ENCODE measurements around the gene BID. TPM values are rescaled to one million over a fixed set of nuclear protein-coding genes. Genes with fewer than 3 reads are reported as not detected.

Gene BID
- total and polyA plus RNA-seq, 2 of the 8 experiments (the other 6 are each of a cell fraction or from before 2014, with no cell fraction given): 39.3 to 114 TPM

GRCh38 chr22:17692841-17693240 is 81.4 kb downstream of the BID start:
- no peaks in the 10 kb centered on the region for H3K23me2 ChIP-seq (ENCODE audit: low read depth, low read length)
- no peak overlapping the region for H2BK15ac ChIP-seq (ENCODE audit: low read length)
- no peak overlapping the region for H3K4me3 ChIP-seq (ENCODE audit: extremely low read depth in 1 of 4, insufficient read depth in 2 of 4, low read depth in 3 of 4, low read length in 4 of 4)
- no peak overlapping the region for H3K9ac ChIP-seq (replicated peaks in 1 of 4; ENCODE audit: extremely low read depth in 1 of 4, low read depth in 3 of 4, low read length in 3 of 4)
- no peak overlapping the region for H2BK20ac ChIP-seq (ENCODE audit: low read length)
- H4K91ac ChIP-seq (replicated peaks; ENCODE audit: insufficient read length, low read length): no peak overlapping the region
- ChIA-PET POLR2A (ENCODE audit: partially characterized antibody) (no interaction called here), CTCF (ENCODE audit: partially characterized antibody) (no interaction called here)
- FAIRE-seq: no peak
- no peak overlapping the region for H2AK5ac ChIP-seq (ENCODE audit: low read depth, low read length)
- no peak overlapping the region for H4K8ac ChIP-seq (ENCODE audit: extremely low read depth, insufficient read depth, low read length)
- H3K14ac ChIP-seq (ENCODE audit: insufficient read length): no peak overlapping the region
- no peak overlapping the region for H2BK120ac ChIP-seq (replicated peaks; ENCODE audit: low read depth, low read length)
- no peak overlapping the region for H2BK12ac ChIP-seq (ENCODE audit: low read depth, low read length)
- no peak overlapping the region for H2BK5ac ChIP-seq (ENCODE audit: low read depth, low read length)
- H3K4me1 ChIP-seq (replicated peaks in 1 of 4; ENCODE audit: control insufficient read depth in 3 of 4, insufficient read depth in 4 of 4, low read length in 3 of 4): no peaks in the 10 kb centered on the region
- no peaks in the 10 kb centered on the region for H3K27me3 ChIP-seq (replicated peaks in 1 of 4; ENCODE audit: control insufficient read depth in 3 of 4, extremely low read depth in 1 of 4, insufficient read depth in 3 of 4, low read length in 3 of 4)
- H3K36me3 ChIP-seq (ENCODE audit: control insufficient read depth in 2 of 4, insufficient read depth in 4 of 4, low read length in 3 of 4): 0 out of 8 replicates have a peak, but pooled peaks cover 0 to 6% (median 0%) of the 10 kb centered on the region in 4 experiments
- no peak overlapping the region for H3K4me2 ChIP-seq (ENCODE audit: insufficient read depth in 1 of 2, low read depth in 2 of 2, low read length in 2 of 2)
- peaks cover 1 to 2% of the 10 kb centered on the region in 2 experiments for H4K20me1 ChIP-seq (replicated peaks in 1 of 2; ENCODE audit: control insufficient read depth in 1 of 2, insufficient read depth in 2 of 2, low read length in 2 of 2)
- DNase-seq (ENCODE audit: low read depth in 1 of 2, low spot score in 2 of 2): no peak
- WGBS, 2 experiments (ENCODE audit: extremely low coverage in 1 of 2, insufficient coverage in 1 of 2, insufficient read length in 1 of 2, insufficient replicate concordance in 2 of 2, low coverage in 1 of 2, low lambda C conversion rate in 2 of 2, missing lambda C conversion rate in 1 of 2): 89% methylated on average over 4 of the region's 4 CpGs; no CpG with 5 or more reads in 1 of the 2 experiments
- no peak overlapping the region for H3K18ac ChIP-seq (ENCODE audit: extremely low read depth, low read length)
- no peak overlapping the region for H4K5ac ChIP-seq (ENCODE audit: insufficient read length, low read depth, low read length)
- TF ChIP-seq BRCA1 (IDR thresholded peaks at IDR 0.05; ENCODE audit: low read depth, low read length) (no peak), JUN (IDR thresholded peaks at IDR 0.05; ENCODE audit: low read depth, low read length) (no peak), EGR1 (IDR thresholded peaks at IDR 0.05; ENCODE audit: borderline replicate concordance, low read depth, low read length) (no peak), CBX8 (IDR thresholded peaks at IDR 0.05; ENCODE audit: borderline replicate concordance, low read depth, low read length) (no peak), KDM4A (IDR thresholded peaks at IDR 0.05; ENCODE audit: low read depth, low read length, severe bottlenecking) (no peak), CEBPB (IDR thresholded peaks at IDR 0.05; ENCODE audit: low read depth, low read length) (no peak), MAFK (IDR thresholded peaks at IDR 0.05; ENCODE audit: low read depth, low read length) (no peak)
- no peak overlapping the region for H3K4ac ChIP-seq (replicated peaks; ENCODE audit: insufficient read length, low read depth, low read length)
- H3K79me2 ChIP-seq (ENCODE audit: control insufficient read depth in 1 of 2, insufficient read depth in 2 of 2, low read length in 2 of 2): no peaks in the 10 kb centered on the region
- H3K79me1 ChIP-seq (ENCODE audit: low read depth, low read length): no peaks in the 10 kb centered on the region
- no peak overlapping the region for H2AFZ ChIP-seq (ENCODE audit: low read length)
- no peak overlapping the region for H3K27ac ChIP-seq (ENCODE audit: low read depth, low read length)
- no peak overlapping the region for H3K23ac ChIP-seq (ENCODE audit: insufficient read length)
- H3K56ac ChIP-seq (replicated peaks; ENCODE audit: insufficient read length, low read depth, low read length): no peak overlapping the region
- H3K9me3 ChIP-seq (ENCODE audit: insufficient read depth in 2 of 2, low read depth in 1 of 2, low read length in 1 of 2): no peaks in the 10 kb centered on the region
